GM21423 (cell line): Measurements from ENCODE around the gene SELENOS.

Experiments
- ATAC-seq: cut with Tn5 transposase; IDR thresholded peaks from one replicate; pipeline ENCODE4 v1.9.1; 2021; ENCODE audit warnings: mild to moderate bottlenecking, moderate library complexity; ENCODE audit not compliant: unreplicated experiment

The SELENOS gene

DNA sequence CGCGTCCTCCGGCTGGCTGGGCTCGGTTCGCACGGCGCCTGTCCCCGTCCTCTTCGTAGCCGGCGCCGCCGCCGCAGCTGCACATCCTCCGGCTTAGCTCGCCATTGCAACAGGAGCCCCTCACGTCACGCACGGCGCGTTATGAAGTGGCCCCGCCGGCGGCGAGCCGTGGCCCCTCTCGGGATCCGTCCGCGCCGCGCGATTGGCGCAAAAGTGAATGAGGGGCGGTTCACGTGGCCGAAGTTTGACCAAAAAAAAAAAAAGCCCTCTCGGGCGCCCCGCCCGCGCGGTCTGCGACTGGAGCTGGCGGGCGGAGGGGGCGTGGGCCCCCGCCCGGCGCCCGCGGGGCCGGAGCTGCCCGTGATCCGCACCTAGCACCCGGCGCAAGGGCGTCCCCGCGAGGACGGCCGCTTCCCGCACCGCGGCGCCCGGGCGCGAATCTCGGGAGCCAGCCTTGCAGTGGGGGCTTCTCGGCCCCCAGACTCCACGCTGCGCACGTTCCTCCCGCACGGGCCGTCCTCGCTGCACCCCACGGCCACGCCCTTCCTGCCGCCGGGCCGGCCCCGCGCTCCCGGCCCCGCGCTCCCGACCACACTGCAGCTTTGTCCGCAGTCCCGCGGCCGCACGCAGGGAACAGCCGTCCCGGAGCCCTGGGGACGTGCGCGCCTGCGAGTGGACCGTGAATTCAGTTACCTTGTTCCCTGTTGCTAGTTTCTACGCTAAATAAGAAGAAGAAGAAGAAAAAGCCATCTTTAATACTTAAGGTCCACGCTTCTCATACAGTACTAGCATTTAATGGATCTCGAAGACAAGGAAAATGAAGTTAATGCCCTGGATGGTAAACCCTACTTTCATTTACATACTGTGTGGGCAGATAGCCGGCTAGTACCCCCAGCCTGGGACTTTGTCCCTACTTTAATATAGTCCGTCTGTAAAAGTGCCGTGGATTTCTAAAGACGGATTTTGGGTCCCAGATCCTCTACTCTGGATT lies 25.2 kb downstream of the SELENOS start, which contains the start of gene CHSY1:
CHSY1 (minus strand) TSS at position 219 of the 991 bp plus-strand sequence. CDS start 592 bp downstream, outside the sequence.
- ATAC-seq, result peak; percentile 71

DNA sequence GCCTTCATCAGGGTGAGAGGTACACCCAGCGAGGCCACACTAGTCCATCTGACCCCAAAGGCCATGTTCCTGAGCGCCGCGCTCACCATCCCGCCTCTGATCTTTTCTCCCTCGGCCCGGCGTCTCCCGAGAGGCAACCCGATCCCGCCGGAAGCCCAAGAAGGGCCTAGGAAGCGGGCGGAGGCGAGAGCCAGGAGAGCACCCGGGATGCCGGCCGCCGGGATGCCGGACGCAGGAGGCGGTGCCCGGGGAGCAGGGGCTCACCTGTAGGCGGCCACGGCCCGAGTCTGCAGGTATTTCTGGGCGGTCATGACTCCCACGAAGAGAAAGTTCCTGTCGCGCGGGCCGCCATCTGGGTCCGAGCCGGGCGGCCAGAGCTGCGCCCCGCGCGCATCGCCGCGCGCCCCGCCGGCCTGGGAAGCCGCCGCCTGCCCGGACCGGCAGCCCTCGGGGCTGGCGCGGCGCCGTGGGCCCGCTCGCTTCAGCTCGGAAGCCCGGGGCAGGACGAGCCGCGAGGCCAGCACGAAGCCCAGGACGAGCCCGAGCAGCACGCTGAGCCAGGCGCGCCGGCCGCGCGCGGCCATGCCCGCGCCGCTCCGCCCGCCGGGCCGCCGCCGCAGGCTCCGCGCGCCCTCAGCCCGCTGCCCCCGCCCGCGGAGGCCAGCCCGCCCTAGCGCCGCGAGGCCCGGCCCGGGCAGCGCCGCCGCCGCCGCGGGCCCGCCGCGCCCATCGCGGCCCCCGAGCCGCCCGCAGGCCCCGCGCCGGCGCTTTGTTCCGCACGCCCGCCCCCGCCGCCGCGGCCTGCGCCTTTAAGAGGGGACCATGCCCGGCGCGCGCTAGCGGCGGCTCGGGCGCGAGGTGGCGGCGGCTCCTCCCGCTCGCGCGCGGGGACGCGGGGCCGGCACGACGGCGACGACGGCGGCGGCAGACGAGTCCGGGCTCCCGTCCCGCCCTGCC lies 26.1 kb downstream of the SELENOS start:
- peak; percentile 24 for ATAC-seq

DNA sequence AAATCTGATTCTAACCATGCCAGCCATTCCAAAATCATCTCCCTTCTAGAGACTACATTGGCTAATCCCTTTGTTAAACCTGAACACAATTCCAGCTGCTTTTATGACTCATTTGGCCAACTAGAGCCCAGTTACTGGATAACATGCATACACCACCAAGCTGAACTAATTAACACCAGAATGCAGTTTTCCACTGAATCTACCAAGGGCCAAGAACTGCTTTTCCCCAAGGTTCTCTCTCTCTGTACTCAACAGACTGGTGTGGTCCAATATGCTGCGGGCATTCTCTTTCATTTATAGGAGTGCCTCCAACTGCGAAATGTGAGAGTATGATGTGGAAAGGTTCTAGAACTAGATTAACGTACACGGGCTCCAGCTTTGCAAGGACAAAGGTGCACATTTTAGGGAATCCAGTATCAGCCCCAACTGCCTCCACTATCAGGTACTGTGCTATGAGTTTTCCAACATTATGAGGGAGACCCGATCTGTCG lies 26.9 kb downstream of the SELENOS start:
- no peak for ATAC-seq

DNA sequence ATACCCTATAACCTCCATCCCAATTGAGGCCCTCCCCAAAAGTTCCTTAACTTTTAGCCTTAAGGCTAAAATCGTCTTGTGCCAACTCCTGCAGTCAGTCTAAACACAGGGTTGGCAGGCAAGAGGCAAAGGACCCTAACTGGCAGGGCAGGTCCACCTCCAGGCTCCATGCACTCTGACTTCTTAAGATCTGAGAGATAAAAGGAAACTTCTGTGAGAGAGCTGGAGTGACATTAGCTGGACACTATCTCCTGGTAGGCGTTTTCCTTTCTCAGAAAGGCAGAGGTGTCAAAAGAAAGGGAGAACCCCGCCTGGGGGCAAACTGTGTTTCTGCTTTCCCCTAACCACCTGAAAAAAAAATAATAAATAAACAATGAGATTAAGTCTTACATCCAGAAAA lies 29.0 kb downstream of the SELENOS start:
- ATAC-seq, result no peak

DNA sequence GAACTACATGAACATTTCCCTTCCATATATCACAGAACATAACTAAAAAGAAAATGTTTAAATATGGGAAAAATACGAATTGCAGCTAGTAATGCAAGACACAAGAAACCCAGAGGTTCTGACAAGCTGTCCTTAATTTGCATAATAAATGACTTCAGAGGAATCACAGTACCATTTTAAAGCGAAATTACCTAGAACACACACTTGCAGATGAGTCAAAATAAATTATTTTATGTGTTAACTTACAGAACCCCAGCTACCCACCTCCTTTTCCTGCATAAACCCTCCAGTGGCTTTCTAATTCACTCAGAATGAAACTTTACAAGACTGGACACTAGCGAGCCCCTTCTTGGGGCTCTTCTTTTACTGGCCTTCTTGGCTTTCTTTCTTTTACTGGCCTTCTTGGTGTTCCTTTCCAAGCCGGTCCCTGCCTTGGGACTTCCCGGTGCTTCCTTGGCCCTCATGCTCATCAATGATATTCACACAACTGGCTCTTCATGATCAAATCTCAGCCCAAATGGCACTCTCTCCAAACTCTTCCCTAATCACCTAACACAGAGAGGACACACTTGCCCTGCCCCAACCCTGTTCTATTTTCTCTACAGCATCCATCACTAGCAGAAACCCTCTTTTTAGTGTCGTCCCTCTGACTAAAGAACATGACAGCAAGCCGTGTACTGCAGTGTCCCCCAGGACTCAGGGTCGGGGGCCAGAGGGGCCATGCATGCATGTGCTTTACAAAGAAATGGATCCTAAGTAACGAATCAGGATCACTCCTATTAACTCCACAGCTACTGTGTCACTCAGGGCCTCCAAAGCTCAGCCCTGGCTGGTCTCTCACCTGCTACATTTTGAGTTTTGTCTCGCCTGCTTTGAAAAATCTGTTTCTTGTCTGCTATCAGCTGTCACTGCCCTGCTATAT lies 30.2 kb downstream of the SELENOS start:
- ATAC-seq, result no peak

DNA sequence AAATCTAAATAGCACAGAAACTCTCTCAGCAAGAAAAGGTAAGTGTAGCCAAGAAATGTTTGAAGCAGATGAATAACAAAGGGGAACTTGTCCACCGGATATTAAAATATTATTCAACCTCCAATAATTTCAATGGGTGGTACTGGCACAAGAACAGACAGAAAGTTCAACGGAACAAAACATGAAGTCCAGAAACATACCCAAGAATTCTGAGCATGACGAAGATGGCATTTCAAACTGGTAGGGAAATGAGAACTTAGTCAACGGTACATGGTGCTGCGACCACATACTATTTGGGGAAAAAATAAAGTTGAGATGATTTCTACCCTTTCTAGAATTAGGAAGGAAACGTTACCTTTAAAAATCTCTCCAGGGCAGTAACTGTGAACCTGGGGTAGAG lies 30.9 kb downstream of the SELENOS start:
- ATAC-seq, result no peak

DNA sequence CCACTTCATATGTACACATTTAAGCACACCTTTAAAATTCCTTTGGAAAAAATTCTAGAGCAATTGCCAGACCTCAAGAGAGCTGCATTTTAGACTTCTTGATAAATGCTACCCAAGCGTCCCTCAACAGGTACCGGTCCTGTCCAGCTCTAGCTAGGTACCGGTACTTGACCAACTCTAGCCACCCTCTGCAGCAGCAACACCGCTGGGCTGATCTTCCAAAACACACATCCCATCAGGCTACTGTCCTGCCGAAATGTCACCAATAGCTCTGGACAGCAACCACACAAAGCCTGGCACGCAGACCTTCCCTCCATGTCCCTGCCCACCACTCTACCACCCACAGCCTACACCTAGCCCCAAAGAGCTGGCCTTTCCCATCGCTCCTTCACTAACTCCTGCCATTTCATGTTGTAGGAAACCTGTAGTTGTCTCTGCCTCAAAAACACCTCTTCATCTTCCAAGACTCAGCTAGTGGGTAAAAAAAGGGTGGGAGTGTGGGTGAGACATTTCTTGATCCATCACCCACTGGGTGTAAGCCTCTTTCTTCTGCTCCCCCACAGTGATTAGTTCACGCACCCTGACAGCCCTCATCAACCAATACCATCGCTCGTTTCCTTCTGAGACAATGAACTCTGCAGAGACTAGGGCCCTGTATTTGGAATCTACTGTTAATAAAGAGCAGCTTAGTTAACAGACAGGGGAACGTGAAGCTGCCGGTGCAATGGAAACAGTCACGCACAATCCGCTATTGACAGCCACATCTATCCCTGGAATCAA lies 32.2 kb downstream of the SELENOS start:
- ATAC-seq, result no peak

DNA sequence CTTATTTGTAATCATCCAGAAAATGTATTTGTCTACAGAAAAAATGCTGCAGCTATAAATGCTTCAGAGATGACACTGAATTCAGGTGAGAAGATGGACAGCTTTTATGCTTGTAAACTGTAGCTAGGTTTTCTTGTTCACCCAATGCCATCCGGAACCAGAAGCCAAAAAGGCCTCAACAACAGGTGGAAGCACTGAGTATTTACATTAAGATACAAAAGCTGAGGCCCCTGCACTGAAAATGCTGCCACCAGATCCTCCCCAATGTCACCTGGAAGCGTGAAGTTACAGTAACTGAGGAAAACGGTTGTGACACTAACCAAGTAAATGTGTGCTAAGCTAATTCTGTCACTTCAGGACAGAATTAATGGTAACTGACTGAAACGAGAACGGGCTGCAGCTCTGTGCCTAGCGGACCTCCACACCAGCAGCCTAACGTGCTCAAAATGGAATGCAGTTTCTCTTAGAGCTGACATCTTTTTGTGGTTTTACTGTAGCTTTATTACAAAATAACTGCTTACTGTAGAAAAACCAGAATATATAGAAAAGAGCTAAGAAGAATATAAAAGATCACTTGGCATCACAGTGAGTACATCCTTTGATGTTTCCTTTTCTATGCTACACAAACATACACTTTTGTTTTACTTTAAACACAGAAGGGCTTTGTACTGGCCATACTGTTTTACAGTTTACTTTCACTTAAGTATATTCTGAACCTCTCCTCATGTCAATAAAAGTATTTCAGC lies 33.1 kb downstream of the SELENOS start:
- ATAC-seq, result no peak

DNA sequence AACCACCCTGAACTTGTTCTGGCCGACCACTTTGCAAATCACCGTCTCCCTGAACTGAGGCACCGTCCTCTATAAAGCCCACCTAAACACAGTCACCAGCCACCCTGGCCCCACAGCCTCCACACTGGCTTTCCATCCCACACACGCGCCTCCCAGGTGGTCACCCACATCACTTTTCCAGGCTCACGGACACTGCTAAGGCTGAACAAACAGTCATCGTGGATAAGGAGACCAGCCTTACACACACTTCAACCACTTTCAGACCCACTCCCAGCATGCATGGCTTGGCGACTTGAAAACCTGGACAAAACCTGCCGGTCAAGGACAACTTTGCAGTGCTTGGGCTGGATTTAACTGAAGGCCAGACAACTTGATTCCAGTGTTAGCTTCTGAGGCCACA lies 33.9 kb downstream of the SELENOS start:
- no peak for ATAC-seq

DNA sequence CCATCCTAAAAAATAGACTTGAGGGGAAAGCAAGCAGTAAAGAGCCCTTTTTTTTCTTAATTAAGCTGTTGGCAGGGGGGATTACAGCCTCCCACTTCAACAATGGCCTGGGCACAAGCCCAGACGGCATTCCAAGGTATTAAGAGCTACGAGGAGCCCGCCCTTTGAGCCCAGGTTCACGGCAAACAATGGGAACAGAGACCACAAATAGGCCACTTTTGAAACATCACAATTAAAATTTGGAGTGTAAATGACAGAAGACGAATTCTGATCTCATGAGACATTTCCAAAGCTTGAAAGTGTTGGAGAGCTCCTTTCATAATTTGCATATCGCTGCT lies 34.3 kb downstream of the SELENOS start:
- ATAC-seq, result no peak

DNA sequence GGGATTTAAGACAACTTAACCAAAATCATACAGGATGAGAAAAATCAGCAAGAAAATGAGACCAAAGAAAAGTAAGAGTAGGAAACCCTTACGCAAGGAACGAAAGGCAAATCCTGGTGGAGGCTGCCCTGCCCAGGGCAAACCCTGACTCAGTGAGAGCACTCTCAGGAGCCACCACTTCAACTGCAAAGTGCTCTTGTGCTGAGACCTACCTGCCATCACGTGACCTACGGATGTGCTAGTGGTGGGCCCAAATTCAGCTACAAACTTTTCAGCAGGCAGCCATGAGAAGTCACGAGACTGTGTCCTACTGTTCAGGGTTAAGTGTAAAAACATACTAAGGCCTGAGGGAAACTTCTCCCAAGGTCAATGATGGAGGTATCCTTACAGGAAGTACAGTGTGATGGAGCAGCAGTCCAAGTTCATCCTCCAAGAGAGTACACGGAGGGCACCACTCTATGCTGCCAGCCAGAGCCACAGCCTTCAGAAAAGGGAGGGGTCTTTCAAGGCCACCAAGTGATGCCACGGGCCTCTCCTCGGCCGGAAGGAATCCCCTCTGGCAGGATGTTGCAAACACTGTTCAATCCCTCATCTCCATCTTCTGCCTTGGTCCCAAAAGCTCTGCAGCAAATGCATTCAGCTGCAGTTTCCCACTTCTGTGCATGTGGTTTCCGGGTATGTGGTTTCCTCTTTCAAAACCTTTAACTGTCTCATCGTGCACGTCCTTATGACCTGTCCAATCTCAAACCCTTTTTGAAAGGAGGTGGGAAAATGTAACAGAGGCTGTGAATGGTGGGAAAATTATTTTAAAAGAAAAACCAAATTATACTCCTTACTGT lies 34.9 kb downstream of the SELENOS start:
- peak; percentile 73 for ATAC-seq

DNA sequence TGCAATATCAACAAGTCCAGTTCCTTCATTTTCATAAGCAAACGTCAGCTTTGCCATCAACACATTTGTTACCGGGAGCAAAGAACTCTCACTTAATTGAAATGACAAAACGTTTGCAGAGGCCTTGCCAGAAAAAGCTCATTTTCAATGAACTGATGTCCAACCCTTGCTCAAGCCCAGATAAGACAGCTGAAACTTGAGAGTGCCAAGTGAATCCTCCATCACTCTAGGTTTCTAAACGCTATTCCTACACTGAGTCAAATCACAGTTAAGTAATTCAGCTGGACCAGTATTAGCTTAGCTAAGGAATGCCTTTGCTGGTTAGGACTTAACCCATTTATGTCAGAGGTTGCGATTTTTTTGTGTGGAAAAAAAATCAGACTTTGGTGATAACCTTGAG lies 36.9 kb downstream of the SELENOS start:
- no peak for ATAC-seq

DNA sequence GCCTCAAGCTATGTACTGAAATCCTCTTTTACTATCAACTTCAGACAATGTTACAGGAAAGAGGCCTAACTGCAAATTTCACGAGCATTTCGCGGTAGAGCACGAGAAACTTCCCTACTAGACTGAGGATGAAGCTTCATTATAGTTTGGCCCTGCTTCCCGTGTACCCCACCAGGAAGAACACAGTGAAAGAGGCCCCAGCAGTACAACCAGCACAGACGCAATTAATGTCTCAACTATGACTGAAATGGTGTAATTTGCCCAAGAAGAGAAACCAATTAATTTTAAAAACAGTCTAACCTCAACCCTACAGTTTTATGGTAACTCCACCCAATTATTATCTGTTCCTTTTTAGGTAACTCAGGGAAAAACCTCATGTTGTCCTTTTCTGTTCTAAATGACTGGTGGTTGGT lies 37.6 kb downstream of the SELENOS start:
- ATAC-seq, result no peak

DNA sequence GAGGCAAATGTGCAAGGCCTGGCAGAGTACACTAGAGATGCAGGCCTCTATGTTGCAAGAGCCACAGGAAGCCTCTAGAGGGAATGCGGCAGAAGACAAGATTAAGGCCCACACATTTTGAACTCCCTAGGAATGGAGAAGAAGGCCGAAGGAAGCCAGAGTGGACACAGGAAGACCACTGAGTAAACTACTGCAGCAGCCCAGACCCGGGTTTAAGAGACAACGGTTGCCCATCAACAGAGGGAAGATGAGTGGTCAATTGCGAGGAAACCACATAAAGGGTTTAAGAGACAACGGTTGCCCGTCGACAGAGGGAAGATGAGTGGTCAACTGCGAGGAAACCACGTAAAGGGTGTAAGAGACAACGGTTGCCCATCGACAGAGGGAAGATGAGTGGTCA lies 40.0 kb downstream of the SELENOS start:
- no peak for ATAC-seq

DNA sequence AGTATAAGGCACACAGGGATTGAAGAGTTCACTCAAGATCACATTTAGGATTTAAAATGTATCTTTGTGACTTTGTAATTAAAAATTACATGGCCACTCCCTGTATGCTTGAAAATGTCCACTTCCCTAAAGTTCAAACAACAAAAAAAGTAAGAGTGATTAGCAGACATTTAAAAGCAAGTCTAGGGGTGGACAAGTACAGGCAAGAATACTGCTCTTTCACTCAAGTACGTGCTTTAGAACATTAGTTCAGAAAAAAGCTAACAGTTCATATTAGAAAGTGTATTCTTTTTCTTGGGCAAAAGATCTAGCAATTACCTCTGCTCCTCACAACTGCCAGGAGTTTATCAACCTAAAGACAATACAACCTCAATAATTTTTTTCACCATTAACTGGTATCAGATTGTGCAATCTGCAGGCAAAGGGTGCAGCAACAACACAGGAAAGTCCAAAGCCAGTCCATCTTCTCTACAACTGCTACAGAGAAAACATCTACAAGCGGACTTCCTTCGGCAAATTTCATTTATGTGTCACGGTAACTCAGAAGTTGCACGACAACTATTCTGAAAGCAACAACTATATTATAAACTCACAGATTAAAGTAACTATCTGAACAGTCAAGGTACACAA lies 43.5 kb downstream of the SELENOS start:
- ATAC-seq, result no peak

DNA sequence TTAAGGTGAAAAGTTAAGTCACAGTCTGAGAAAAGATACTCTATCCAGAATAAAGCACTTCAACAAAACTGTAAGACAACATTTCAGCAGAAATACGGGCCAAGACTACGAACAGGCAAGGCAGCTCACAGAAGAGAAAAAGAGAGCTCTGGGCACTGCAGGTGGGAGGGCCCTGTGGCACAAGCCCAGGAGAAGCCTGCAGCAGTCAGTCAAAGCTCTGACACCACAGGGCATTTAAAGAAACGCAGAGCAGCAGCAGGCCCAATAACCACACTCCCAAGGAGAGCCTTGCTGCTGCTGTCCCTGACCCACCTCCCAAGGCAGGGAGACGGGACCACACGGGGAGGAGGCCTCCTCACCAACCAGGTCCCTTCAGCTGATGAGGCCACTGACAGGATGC lies 44.6 kb downstream of the SELENOS start:
- no peak for ATAC-seq

DNA sequence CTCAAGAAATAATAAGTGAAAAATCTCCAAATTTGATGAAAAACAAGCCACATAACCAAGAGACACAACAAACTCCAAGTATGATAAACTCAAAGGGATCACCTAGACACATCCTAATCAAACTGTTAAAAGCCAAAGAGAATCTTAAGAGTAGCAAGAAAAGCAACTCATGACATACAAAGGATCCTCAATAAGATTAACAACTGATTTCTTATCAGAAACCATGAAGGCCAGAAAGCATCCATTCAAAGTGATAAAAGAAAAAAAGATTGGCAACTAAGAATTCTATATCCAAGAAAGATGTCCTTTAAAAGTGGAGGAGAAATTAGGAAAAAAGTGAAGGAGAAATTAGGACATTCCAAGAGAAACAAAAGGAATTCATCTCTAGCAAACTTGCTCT lies 49.0 kb downstream of the SELENOS start:
- no peak for ATAC-seq
